ENCODE results near the gene ASNS. TPM values are rescaled to one million over a fixed set of nuclear protein-coding genes. Genes with fewer than 3 reads are reported as not detected.

ASNS gene
- total and polyA plus RNA-seq, 2 of the 8 experiments (the other 6 are each of a cell fraction or from before 2014, with no cell fraction given) = 32.2 to 150 TPM

GRCh38 chr7:97851683-97852082 lies 20.5 kb downstream of the ASNS start:
- no peak for FAIRE-seq

More at GRCh38 chr7:97851683-97852082, 20.5 kb downstream of the ASNS start:
- H4K5ac ChIP-seq (ENCODE audit: insufficient read length, low read depth, low read length) = no peak overlapping the region
- no peaks in the 10 kb centered on the region for H3K23me2 ChIP-seq (ENCODE audit: low read depth, low read length)
- no peak overlapping the region for H2BK12ac ChIP-seq (ENCODE audit: low read depth, low read length)
- H2AK5ac ChIP-seq (ENCODE audit: low read depth, low read length) = no peak overlapping the region
- H3K9me3 ChIP-seq (ENCODE audit: insufficient read depth in 2 of 2, low read depth in 1 of 2, low read length in 1 of 2) = no peaks in the 10 kb centered on the region
- ChIA-PET POLR2A (ENCODE audit: partially characterized antibody) (interaction anchor here (0.7 to 2.1 kb wide), 4 partner anchors 9 to 21 kb away, joined by 3 to 6 read pairs (median 4); partner anchors contain the start of gene ASNS), CTCF (ENCODE audit: partially characterized antibody) (interaction anchor here (0.6 kb wide), 1 partner anchor 628 kb away, joined by 3 read pairs; no protein-coding TSS in a partner anchor)
- H2BK15ac ChIP-seq (ENCODE audit: low read length) = no peak overlapping the region
- H3K79me2 ChIP-seq (ENCODE audit: control insufficient read depth in 1 of 2, insufficient read depth in 2 of 2, low read length in 2 of 2) = no peaks in the 10 kb centered on the region
- H3K4me3 ChIP-seq (ENCODE audit: extremely low read depth in 1 of 4, insufficient read depth in 2 of 4, low read depth in 3 of 4, low read length in 4 of 4) = no peak overlapping the region
- no peak overlapping the region for H2AFZ ChIP-seq (ENCODE audit: low read length)
- H3K4ac ChIP-seq (replicated peaks; ENCODE audit: insufficient read length, low read depth, low read length) = no peak overlapping the region
- H3K4me2 ChIP-seq (ENCODE audit: insufficient read depth in 1 of 2, low read depth in 2 of 2, low read length in 2 of 2) = no peak overlapping the region
- H4K91ac ChIP-seq (replicated peaks; ENCODE audit: insufficient read length, low read length) = no peak overlapping the region
- no peak for TF ChIP-seq HDAC6 (IDR thresholded peaks at IDR 0.05; ENCODE audit: low read depth, low read length)
- no peak for TF ChIP-seq EP300 (IDR thresholded peaks at IDR 0.05; ENCODE audit: borderline replicate concordance in 1 of 2, low read depth in 2 of 2, low read length in 2 of 2)
- no peak for TF ChIP-seq TAF1 (IDR thresholded peaks at IDR 0.05; ENCODE audit: low read depth, low read length)
- no peak for TF ChIP-seq KDM4A (IDR thresholded peaks at IDR 0.05; ENCODE audit: low read depth, low read length, severe bottlenecking)
- H3K23ac ChIP-seq (ENCODE audit: insufficient read length) = no peak overlapping the region
- 91% methylated on average over 2 of the region's 2 CpGs; no CpG with 5 or more reads in 1 of the 2 experiments for WGBS, 2 experiments (ENCODE audit: extremely low coverage in 1 of 2, insufficient coverage in 1 of 2, insufficient read length in 1 of 2, insufficient replicate concordance in 2 of 2, low coverage in 1 of 2, low lambda C conversion rate in 2 of 2, missing lambda C conversion rate in 1 of 2)
- H4K8ac ChIP-seq (ENCODE audit: extremely low read depth, insufficient read depth, low read length) = no peak overlapping the region
- no peak overlapping the region for H3K27ac ChIP-seq (ENCODE audit: low read depth, low read length)
- H3K36me3 ChIP-seq (ENCODE audit: control insufficient read depth in 2 of 4, insufficient read depth in 4 of 4, low read length in 3 of 4) = peaks cover 7 to 51% (median 23%) of the 10 kb centered on the region in 4 experiments; a peak in 7 of 8 replicates
- no peak overlapping the region for H3K56ac ChIP-seq (replicated peaks; ENCODE audit: insufficient read length, low read depth, low read length)
- no peak overlapping the region for H3K18ac ChIP-seq (ENCODE audit: extremely low read depth, low read length)
- no peak overlapping the region for H2BK5ac ChIP-seq (ENCODE audit: low read depth, low read length)
- H3K4me1 ChIP-seq (replicated peaks in 1 of 4; ENCODE audit: control insufficient read depth in 3 of 4, insufficient read depth in 4 of 4, low read length in 3 of 4) = no peaks in the 10 kb centered on the region
- no peak overlapping the region for H2BK120ac ChIP-seq (replicated peaks; ENCODE audit: low read depth, low read length)
- H3K79me1 ChIP-seq (ENCODE audit: low read depth, low read length) = no peaks in the 10 kb centered on the region
- no peak for DNase-seq (ENCODE audit: low read depth in 1 of 2, low spot score in 2 of 2)
- H2BK20ac ChIP-seq (ENCODE audit: low read length) = no peak overlapping the region
- no peaks in the 10 kb centered on the region for H3K27me3 ChIP-seq (replicated peaks in 1 of 4; ENCODE audit: control insufficient read depth in 3 of 4, extremely low read depth in 1 of 4, insufficient read depth in 3 of 4, low read length in 3 of 4)
- no peak overlapping the region for H3K14ac ChIP-seq (ENCODE audit: insufficient read length)
- H3K9ac ChIP-seq (replicated peaks in 1 of 4; ENCODE audit: extremely low read depth in 1 of 4, low read depth in 3 of 4, low read length in 3 of 4) = no peak overlapping the region
- H4K20me1 ChIP-seq (replicated peaks in 1 of 2; ENCODE audit: control insufficient read depth in 1 of 2, insufficient read depth in 2 of 2, low read length in 2 of 2) = peaks cover 0 to 1% of the 10 kb centered on the region in 2 experiments
